ENCODE measurements around the gene PNISR.

PNISR gene

DNA sequence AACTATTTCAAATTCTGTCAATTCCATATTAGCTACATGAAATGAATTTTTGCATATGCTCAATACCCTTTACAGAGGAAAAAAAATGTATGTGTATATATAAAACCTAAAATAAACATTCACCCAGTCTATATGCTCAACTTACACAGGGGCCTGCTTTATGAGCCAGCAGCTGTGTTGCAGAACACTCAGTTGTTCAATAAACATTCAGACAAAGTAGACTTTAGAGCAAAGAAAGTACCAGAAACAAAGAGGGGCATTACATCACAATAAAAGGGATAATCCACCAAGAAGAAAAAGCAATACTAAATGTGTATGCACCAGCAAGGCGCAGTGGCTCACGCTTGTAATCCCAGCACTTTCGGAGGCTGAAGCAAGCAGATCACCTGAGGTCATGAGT lies 40.6 kb downstream of the PNISR start:
- no peak for DNase-seq
- TF ChIP-seq POLR2A (IDR thresholded peaks at IDR 0.05; ENCODE audit: low read length) (no peak), GATA1 (IDR thresholded peaks at IDR 0.05; ENCODE audit: low read depth, low read length) (no peak)

DNA sequence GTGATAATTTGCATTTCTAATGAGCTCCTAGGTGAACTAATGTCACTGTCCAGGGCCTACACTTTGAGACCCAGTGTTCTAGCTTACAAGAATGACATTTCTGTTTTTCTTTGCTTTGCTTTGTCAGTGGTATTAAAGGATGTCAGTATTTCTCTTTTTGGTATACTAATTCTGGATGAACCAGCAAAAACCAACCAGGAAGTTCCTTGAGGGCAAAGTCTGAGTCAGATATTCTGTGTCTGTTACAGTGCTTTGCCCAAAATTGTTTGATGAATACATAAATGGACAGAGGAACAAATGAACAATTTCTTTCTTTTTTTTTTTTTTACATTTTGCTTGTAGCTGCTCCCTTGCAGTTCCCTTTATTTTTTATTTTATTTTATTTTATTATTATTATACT lies 46.5 kb downstream of the PNISR start:
- TF ChIP-seq GATA1 (IDR thresholded peaks at IDR 0.05; ENCODE audit: low read depth, low read length) (no peak), POLR2A (IDR thresholded peaks at IDR 0.05; ENCODE audit: low read length) (no peak)
- no peak for DNase-seq

DNA sequence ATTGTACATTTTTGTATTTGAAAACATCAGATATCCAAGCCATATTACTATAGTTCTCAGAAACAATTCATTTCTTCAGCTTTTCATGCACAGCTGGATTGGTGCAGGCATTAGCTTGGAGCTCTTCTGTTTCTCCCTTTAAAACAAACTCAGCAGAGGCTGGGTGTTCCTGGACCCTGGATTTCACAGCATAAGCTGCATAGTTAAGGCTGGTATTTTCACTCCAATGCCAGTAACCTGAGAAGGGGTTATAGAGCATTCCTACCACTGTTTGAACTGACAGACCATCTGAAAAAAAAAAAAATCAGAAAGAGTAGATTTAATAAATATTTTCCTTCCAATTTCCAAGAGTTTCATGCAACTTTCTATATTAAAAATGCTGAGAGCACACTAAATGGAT lies 55.6 kb downstream of the PNISR start:
- TF ChIP-seq GATA1 (IDR thresholded peaks at IDR 0.05; ENCODE audit: low read depth, low read length) = no peak
- no peak for TF ChIP-seq POLR2A (IDR thresholded peaks at IDR 0.05; ENCODE audit: low read length)
- DNase-seq = no peak

DNA sequence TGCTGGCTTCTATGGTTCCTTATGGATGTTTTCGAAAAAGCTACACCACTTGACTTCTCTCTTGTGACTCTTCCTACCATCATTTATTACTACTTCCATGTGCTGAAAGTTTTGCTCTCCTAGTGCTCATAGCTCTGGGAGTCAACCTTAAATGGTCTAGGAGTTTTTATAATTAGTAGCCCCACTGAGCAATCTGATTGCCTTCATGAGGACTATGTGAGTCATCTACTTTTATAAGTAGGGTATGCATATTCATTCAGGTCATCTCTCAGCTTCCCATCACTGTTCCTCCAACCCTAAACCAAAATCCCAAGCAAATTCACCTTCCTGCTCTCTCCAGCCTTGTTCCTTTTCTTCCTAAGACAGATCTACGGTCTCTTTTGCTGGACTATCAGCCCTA lies 58.3 kb downstream of the PNISR start:
- TF ChIP-seq GATA1 (IDR thresholded peaks at IDR 0.05; ENCODE audit: low read depth, low read length) (no peak), POLR2A (IDR thresholded peaks at IDR 0.05; ENCODE audit: low read length) (no peak)
- DNase-seq = no peak

DNA sequence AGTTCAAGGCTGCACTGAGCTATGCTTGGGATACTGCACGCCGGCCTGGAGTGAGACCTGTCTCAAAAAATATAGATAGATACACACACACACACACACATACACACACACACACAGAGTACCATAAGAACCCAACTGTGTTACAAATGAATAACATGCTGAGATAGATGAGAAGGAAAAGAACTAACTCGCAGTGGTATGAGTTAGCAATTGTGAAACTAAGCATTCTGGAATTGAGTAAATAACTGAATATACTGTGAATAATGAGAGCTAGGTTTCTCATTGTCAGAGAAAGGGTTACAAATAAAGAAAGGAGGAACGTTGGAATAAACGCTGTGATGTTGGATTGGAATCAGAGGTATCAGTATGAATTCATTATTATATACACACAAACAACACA lies 61.1 kb downstream of the PNISR start:
- TF ChIP-seq POLR2A (IDR thresholded peaks at IDR 0.05; ENCODE audit: low read length) (no peak), GATA1 (IDR thresholded peaks at IDR 0.05; ENCODE audit: low read depth, low read length) (no peak)

DNA sequence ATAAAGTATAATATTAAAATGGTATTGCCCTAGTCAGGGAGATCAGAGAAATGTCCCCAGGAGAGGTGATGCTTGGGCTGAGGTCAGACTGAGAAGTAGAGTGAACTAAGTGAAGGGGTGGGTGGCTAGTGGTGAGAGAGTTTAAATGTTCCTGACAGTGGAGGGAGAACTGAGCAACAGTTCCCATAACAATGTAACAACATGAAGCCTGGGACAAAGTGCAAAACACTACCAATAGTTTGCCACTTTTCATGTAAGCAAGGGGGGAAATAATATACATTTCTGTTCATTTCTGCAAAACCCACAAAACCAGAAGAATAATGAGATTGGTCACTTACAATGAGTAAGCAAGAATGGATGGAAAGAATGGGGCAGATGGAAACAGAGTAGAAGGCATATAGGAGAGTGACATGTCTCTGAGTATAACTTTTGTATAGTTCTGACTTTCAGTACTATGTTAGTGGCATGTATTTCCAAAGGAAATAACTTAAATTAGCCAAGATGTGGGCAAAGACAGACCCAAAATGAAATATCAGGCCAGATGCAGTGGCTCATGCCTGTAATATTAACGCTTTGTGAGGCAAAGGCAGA lies 62.3 kb downstream of the PNISR start:
- TF ChIP-seq POLR2A (IDR thresholded peaks at IDR 0.05; ENCODE audit: low read length) (no peak), GATA1 (IDR thresholded peaks at IDR 0.05; ENCODE audit: low read depth, low read length) (no peak)
- no peak for DNase-seq

More for the DNA sequence above, 61.1 kb downstream of the PNISR start:
- no peak for DNase-seq

DNA sequence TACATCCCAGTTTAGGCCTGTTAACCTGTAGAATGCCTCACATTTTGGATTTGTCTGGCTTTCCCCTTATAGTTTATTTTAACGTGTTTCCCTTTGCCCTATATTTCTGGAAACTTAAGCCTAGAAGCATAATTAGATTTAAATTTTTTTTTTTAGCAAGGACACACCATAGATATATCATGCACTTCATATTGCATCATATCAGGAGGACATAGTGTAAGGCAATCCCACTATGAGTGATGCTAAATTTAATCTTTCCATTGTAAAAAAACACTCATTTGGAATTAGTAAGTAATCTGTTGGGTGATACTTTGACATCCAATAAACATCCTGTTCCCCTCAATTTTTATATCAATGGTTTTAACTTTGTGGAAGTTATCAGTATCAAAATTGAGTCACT lies 65.3 kb downstream of the PNISR start:
- TF ChIP-seq GATA1 (IDR thresholded peaks at IDR 0.05; ENCODE audit: low read depth, low read length) (no peak), POLR2A (IDR thresholded peaks at IDR 0.05; ENCODE audit: low read length) (no peak)
- no peak for DNase-seq

DNA sequence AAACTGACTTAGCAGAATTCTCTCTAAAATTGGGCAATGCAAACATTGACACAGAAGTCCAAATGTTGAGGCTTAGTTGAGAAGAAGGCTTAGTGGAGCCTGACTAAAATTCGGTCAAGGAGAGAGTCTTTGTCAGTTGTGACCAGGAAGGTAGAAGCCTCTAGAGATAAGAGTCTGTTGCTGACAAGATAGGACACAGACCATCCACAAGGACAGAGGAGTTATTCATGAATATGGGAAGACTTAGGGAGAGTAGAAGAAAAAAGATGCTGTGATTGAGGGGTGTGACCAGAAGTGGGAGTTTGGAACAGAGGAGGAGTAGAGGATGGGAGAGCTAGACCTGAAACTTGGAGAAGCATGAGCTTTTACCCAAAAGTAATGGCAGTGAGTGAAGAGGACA lies 68.5 kb downstream of the PNISR start:
- no peak for DNase-seq
- TF ChIP-seq GATA1 (IDR thresholded peaks at IDR 0.05; ENCODE audit: low read depth, low read length) = no peak
- no peak for TF ChIP-seq POLR2A (IDR thresholded peaks at IDR 0.05; ENCODE audit: low read length)

DNA sequence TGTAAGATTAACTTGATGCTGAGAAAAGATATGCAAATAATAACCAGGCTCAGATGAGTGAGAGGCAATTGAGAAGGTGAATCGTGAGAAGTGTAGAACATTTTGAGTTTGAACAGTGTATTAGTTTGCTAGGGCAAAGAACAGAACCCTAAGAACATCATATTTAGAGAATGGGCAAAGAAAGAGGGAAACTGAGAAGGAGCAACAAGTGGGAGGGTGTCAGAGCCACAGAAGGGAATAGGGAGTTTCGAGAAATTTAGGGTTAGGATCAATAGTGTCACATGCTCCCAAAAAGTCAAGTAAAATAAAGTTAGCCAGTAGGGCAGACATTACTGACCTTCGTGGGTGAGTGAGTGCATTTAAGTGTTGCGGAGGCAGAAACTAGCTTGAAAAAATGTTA lies 70.1 kb downstream of the PNISR start:
- DNase-seq = no peak
- no peak for TF ChIP-seq GATA1 (IDR thresholded peaks at IDR 0.05; ENCODE audit: low read depth, low read length)
- no peak for TF ChIP-seq POLR2A (IDR thresholded peaks at IDR 0.05; ENCODE audit: low read length)

DNA sequence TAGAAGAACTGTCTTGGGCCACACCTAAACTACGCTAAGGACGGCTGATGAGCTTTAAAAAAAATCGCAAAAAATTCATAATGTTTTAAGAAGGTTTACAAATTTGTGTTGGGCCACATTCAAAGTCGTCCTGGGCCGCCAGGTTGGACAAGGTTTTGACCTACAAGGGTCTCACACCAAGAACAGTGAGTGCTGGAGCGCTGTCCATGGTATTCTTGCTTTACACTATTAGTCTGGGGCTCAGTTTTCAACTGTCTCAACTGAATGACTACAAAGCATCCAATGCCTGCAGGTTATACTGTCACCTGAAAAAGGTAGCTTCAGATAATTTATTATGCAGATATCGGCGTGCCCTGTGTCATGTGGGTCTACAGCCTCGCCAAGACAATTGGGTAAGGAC lies 72.0 kb downstream of the PNISR start:
- DNase-seq = no peak
- TF ChIP-seq GATA1 (IDR thresholded peaks at IDR 0.05; ENCODE audit: low read depth, low read length) (no peak), POLR2A (IDR thresholded peaks at IDR 0.05; ENCODE audit: low read length) (no peak)

DNA sequence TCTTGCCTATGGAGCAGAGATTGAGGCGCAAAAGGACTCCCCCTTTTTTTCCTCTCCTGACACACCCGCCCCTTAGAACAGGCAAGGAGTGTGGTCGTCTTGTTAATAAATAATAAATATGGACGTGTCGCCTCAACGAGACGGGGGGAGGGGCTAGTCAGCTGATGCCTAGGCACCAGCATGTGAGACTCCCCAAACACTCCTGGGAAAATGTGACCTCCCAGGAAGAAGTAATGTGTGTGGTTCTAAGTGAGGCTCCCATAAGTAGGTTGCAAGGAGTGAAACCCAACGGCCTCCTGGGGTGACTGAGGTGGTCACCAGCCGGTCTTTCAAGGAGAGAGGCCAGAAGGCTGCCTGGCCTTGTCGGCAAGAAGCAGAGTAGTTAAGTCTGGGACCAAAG lies 74.5 kb downstream of the PNISR start:
- DNase-seq = no peak
- TF ChIP-seq GATA1 (IDR thresholded peaks at IDR 0.05; ENCODE audit: low read depth, low read length) = no peak
- TF ChIP-seq POLR2A (IDR thresholded peaks at IDR 0.05; ENCODE audit: low read length) = no peak

DNA sequence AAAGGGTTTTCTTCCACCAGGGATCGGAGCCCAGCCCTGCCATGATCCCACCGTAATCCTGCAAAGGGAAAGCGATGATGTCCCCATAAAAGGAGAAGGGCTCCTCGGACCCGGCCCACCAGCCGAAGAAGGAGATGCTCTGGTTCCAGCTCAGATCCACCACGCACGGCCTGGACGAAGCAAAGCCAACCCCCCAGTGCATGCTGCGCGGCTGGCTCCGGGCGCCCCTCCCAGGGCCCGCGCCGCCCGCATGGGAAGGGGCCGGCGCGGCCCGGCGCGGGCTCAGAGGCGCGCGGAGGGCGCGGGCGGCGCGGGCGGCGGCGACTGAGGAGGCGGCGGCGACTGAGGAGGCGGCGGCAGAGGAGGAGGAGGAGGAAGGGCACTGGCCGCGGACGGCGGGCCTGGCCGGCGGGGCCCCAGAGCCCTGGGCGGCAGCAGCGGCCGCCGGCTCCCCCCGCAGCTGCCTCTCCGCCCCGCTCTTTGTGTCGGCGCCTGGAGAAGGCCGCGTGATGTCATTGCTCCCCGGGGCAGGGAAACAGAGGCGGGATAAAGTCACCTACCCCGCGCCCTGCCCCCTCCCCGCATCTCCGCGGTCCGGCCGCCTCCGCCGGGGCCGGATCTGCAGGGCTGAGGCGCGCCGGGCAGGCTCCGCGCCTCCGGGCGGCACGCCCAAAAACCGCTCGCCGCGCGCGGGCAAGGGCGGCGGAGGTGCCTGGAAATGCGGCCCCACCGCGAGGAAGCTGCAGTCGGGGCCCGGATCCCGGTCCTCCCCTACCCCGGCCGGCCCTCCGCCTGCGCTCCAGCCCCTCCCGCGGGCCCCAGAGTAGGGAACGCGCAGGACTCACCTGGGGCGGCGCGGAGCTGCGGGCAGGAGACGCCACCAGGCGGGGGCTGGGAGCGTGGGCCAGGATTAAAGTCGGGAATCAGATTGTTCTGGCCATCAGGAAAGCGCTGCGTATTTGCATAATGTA lies 75.7 kb downstream of the PNISR start, which contains the start of gene FAXC:
Gene FAXC (minus strand): TSS at position 504 of the 971 bp plus-strand sequence. CDS start 302 bp downstream, at position 202.
- TF ChIP-seq GATA1 (IDR thresholded peaks at IDR 0.05; ENCODE audit: low read depth, low read length) = no peak
- TF ChIP-seq POLR2A (IDR thresholded peaks at IDR 0.05; ENCODE audit: low read length) = no peak
- DNase-seq = peak; percentile 46 to 55

DNA sequence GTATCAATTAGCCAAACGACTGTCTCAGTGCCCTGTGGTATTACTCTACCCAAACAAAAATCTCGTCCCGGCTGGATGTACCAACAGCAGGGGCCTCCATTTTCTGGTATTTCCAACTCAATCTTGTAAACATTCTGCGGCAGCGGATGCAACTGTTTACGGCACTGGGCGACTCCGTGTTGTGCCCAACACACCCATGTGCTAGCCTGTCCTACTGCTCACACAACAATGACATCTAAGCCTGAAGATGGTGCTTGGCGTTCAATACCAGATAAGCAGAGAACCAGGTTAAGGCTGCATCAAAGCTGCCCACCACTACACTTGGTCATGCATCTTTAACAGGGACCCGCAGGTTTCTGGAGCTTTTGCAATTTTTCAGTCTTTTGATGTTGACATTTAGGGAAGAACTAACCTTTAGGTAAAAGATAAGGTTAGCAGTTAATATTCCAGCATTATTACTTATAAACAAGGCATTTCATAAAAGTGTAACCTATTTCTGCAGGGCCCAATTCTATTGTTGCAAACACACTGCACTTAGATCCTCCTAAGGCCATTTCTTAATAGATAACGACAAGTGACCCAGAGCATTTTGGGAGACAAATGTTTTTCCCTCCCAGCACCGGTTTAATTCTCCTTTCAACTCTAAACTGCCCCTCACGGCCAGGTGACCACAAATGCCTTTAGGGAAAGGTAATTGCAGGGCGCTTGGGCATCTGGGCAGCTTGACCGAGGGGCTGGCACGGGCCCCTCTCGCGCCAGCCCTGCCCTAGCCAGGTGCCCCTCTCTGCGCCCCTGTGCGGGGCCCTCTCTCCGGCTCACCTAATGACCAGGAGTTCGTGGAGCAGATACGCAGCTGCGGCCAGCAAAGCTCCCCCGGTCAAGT lies 76.6 kb downstream of the PNISR start:
- DNase-seq = no peak
- no peak for TF ChIP-seq GATA1 (IDR thresholded peaks at IDR 0.05; ENCODE audit: low read depth, low read length)
